AG04449 (cell line): ENCODE measurements around the gene CKAP4.

Source experiments
- CTCF ChIA-PET: fragments of 350-600 bp; formaldehyde crosslinking; extraction: SDS; loops from one replicate; lab custom pipeline; 2021; ENCODE audit warnings: antibody characterized with exemption; lab: Yijun Ruan, JAX
- POLR2A ChIA-PET: fragments of 400-600, 350-600 bp; formaldehyde crosslinking; extraction: SDS; loops from one replicate; lab custom pipeline; 2020; ENCODE audit warnings: antibody characterized with exemption, inconsistent platforms; lab: Yijun Ruan, JAX
- DNase-seq: peaks from one replicate; pipeline ENCODE4 v3.0.0-alpha.2; 2010; ENCODE audit warnings: low read depth, low spot score
- H3K4me3 ChIP-seq: 2 replicates; pipeline ENCODE4 v1.5.1; 2011; ENCODE audit warnings: low read depth, mild to moderate bottlenecking, control low read depth, low read length
- CTCF ChIP-seq: IDR thresholded peaks from one replicate; pipeline ENCODE4 v1.5.1; 2011; ENCODE audit warnings: mild to moderate bottlenecking, moderate library complexity, low read length, control low read depth, inconsistent platforms; ENCODE audit not compliant: insufficient read depth; ENCODE audit errors: missing control alignments

Gene CKAP4

DNA sequence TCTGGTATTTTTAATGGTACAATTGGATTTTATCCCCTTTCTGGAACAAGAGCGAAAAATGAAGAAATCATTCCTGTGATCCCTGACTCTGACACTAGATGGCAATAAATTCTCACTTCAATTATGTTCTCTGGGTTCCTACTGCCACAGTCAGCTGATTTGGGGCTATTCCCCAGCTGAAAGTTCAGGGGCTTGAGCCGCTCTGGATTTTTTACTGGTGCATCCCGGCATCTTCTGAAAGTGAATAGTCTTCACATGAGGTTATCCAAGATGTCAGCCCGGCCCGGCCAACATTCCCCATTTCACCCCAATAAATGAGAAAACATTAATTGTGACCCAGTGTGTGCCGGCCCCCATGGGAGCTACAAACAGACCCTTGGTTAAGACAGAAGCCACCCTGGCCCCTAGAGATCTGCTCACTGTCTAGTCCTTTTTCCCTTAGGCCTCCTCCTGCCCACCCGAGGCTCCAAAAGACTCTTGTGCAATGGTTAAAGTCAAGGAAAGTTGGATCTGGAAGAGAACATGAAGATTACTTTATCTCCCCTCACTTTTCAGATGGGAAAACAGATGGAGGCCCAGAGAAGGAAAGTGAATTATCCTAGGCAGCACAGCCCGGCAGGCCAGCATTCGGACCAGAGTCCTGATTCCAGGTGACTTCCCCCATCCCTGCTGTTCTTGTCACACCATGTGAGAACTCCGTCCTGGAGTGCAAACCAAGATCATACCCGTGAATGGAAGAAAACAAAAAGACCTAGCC, 20.8 kb downstream of the CKAP4 start:
- DNase-seq: no peak
- H3K4me3 ChIP-seq: no peak overlapping the region
- POLR2A ChIA-PET: interaction anchor here (0.6 to 1.0 kb wide), 3 partner anchors 16 to 160 kb away, joined by 3 to 5 read pairs (median 3); partner anchors contain the start of gene POLR3B
- peak; percentile 48 for TF ChIP-seq CTCF
- CTCF ChIA-PET: interaction anchor here (0.7 to 6.9 kb wide), 40 partner anchors 10 to 834 kb away, joined by 3 to 71 read pairs (median 5); partner anchors contain the start of gene POLR3B

DNA sequence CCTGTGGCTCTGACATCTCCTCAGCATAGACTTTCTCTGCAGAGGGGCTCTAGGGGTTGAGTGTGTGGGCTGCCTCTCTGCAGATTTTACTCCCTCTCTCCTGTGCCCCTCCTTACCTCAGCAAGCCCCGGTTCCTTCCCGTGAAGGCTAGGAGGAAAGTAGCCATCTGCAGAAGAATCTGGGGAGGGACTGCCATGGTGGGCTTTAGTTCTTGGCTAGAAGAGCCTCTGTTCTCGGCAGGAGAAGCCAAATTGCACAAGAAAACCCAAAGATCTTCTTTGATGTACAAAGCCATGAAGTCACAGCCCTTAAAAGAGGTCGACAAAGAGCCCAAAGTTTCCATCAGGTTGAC, 23.5 kb downstream of the CKAP4 start:
- POLR2A ChIA-PET: interaction anchor here (1.0 kb wide), 1 partner anchor 85 kb away, joined by 6 read pairs; the partner anchor contains the start of gene NUAK1
- CTCF ChIA-PET: interaction anchor here (0.7 to 4.4 kb wide), 36 partner anchors 8 to 834 kb away, joined by 3 to 37 read pairs (median 4); partner anchors contain the start of gene POLR3B
- TF ChIP-seq CTCF: no peak
- no peak overlapping the region for H3K4me3 ChIP-seq
- DNase-seq: no peak

- no peak overlapping the region for H3K4me3 ChIP-seq
- DNase-seq: no peak
- ChIA-PET POLR2A (interaction anchor here (0.5 to 1.0 kb wide), 2 partner anchors 85 to 95 kb away, joined by 4 to 6 read pairs; partner anchors contain the start of gene NUAK1), CTCF (interaction anchor here (0.6 to 4.4 kb wide), 51 partner anchors 8 to 834 kb away, joined by 3 to 37 read pairs (median 3); partner anchors contain the start of gene POLR3B)
- TF ChIP-seq CTCF: peak; percentile 93
Observed at GRCh38 chr12:106223485-106224354, 24.1 kb downstream of the CKAP4 start.

- H3K4me3 ChIP-seq: no peak overlapping the region
- TF ChIP-seq CTCF: no peak
- DNase-seq: no peak
- ChIA-PET POLR2A (no interaction called here), CTCF (interaction anchor here (1.0 to 1.6 kb wide), 4 partner anchors 76 to 800 kb away, joined by 3 to 7 read pairs (median 4); no protein-coding TSS in a partner anchor)
Observed at GRCh38 chr12:106220536-106220935, 27.3 kb downstream of the CKAP4 start.

DNA sequence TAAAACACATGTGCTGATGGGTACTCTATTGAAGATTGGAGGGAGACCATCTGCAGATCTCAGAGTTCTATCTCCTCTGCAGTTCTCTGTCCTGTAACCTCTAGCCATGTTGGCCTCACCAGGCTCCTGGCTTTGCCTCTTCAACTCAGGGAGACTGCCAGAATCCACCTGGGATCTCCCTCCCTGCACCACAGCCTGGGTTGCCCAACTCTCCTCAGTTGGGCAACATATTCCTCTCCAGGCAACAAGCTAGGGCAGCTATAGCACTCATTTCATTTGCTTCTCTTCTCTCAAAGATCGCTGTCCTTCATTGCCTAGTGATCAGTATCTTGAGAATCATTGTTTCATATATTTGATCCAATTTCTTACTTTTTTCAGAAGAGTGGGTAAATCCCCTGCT, 28.8 kb downstream of the CKAP4 start:
- H3K4me3 ChIP-seq: no peak overlapping the region
- ChIA-PET CTCF (interaction anchor here (1.4 to 2.2 kb wide), 3 partner anchors 11 to 799 kb away, joined by 4 to 6 read pairs (median 4); no protein-coding TSS in a partner anchor), POLR2A (no interaction called here)
- DNase-seq: no peak
- no peak for TF ChIP-seq CTCF
